Choroid plexus epithelial cell (primary cell): ENCODE measurements around the gene BBS7.

Source experiments
- DNase-seq: peaks from one replicate; pipeline ENCODE4 v3.0.0-alpha.2; 2010; ENCODE audit warnings: low read depth
- H3K4me3 ChIP-seq: 2 replicates; pipeline ENCODE4 v1.5.1; 2011; ENCODE audit warnings: low read depth, mild to moderate bottlenecking, control low read depth, low read length, moderate library complexity
- CTCF ChIP-seq: conservative IDR thresholded peaks from 2 replicates; pipeline ENCODE4 v1.5.1; 2011; ENCODE audit warnings: low read depth, mild to moderate bottlenecking, control low read depth, inconsistent platforms, low read length, moderate library complexity

The BBS7 gene

GRCh38 chr4:121806411-121806810 is 63.9 kb downstream of the BBS7 start:
- no peak for TF ChIP-seq CTCF
- no peak for DNase-seq
- H3K4me3 ChIP-seq: no peak overlapping the region

GRCh38 chr4:121801715-121802075 is 68.6 kb downstream of the BBS7 start:
- peak overlapping the region; percentile 100 for H3K4me3 ChIP-seq
- no peak for TF ChIP-seq CTCF
- no peak for DNase-seq

GRCh38 chr4:121800961-121801714 is 69.1 kb downstream of the BBS7 start, which contains the start of gene EXOSC9:
EXOSC9 (plus strand) TSS chr4:121801323; CDS start chr4:121801425, 102 bp downstream.
- no peak for TF ChIP-seq CTCF

GRCh38 chr4:121800638-121800960 is 69.7 kb downstream of the BBS7 start:
- peak overlapping the region; percentile 100 for H3K4me3 ChIP-seq
- no peak for TF ChIP-seq CTCF
- no peak for DNase-seq

More at GRCh38 chr4:121800961-121801714, 69.1 kb downstream of the BBS7 start, which contains the start of gene EXOSC9:
- DNase-seq: peak; percentile 96
- peak within 1 kb of the TSS; percentile 100 for H3K4me3 ChIP-seq

- no peak overlapping the region for H3K4me3 ChIP-seq
- no peak for TF ChIP-seq CTCF
- no peak for DNase-seq
These were observed 70.3 kb downstream of the BBS7 start for GRCh38 chr4:121799867-121800501.

- no peak overlapping the region for H3K4me3 ChIP-seq
- no peak for TF ChIP-seq CTCF
- no peak for DNase-seq
These were observed 71.0 kb downstream of the BBS7 start for GRCh38 chr4:121799208-121799823.
